Spleen (tissue), 11 donors: ENCODE results near the gene PCYT1A. TPM values are rescaled to one million over a fixed set of nuclear protein-coding genes. Genes with fewer than 3 reads are reported as not detected.

Experiments used
- DNase-seq: peaks from one replicate; pipeline ENCODE4 v3.0.0-alpha.2; 2020
- H3K27ac ChIP-seq, 8 donors: fragments of 200-600 bp; sonication (generic) in 7 of 8; 1 replicate in 4 of 8; 2 replicates in 4 of 8; pipeline versions ENCODE4 v1.5.0 to v1.8.0; 2016 to 2021; ENCODE audit warnings: inconsistent platforms in 4 of 8, mild to moderate bottlenecking in 4 of 8, moderate library complexity in 1 of 8
- H3K27me3 ChIP-seq, 7 donors: fragments of 200-600 bp; sonication (generic) in 6 of 7; replicated peaks in 1 of 7; 1 replicate in 4 of 7; 2 replicates in 3 of 7; pipeline versions ENCODE4 v1.5.0 to v1.8.0; 2016 to 2021; ENCODE audit warnings: inconsistent platforms in 3 of 7, mild to moderate bottlenecking in 1 of 7
- H3K36me3 ChIP-seq, 6 donors: fragments of 200-600 bp; sonication (generic) in 5 of 6; 1 replicate in 4 of 6; 2 replicates in 2 of 6; pipeline versions ENCODE4 v1.5.0 to v1.8.0; 2016 to 2021; ENCODE audit warnings: inconsistent platforms in 2 of 6
- H3K4me1 ChIP-seq, 6 donors: fragments of 200-600 bp; sonication (generic) in 5 of 6; 1 replicate in 3 of 6; 2 replicates in 3 of 6; pipeline versions ENCODE4 v1.5.0 to v1.8.0; 2016 to 2021; ENCODE audit warnings: inconsistent platforms in 3 of 6
- H3K4me3 ChIP-seq, 8 donors: fragments of 200-600 bp; sonication (generic) in 7 of 8; 1 replicate in 4 of 8; 2 replicates in 4 of 8; pipeline versions ENCODE4 v1.5.0 to v1.8.0; 2016 to 2021; ENCODE audit warnings: inconsistent platforms in 4 of 8, mild to moderate bottlenecking in 4 of 8, moderate library complexity in 2 of 8
- H3K9me3 ChIP-seq, 8 donors: fragments of 200-600 bp; sonication (generic) in 7 of 8; 1 replicate in 4 of 8; 2 replicates in 4 of 8; pipeline versions ENCODE4 v1.5.0 to v1.8.0; 2016 to 2021; ENCODE audit warnings: inconsistent platforms in 4 of 8
- POLR2A ChIP-seq, 3 donors: fragments of 450-650 bp; IDR thresholded peaks; one replicate each; pipeline ENCODE4 v1.5.1; 2017; ENCODE audit warnings: antibody characterized with exemption in 3 of 3, mild to moderate bottlenecking in 1 of 3
- POLR2AphosphoS5 ChIP-seq, 3 donors: sonication (generic); formaldehyde crosslinking; IDR thresholded peaks; one replicate each; pipeline ENCODE4 v1.5.1; 2017; ENCODE audit warnings: antibody characterized with exemption in 3 of 3
- WGBS, 5 donors: extraction: QIAGEN DNeasy Blood & Tissue Kit in 3 of 5; methylation state at CpG; one replicate each; pipeline versions ENCODE4 v1.1.5 to v1.1.7; 2013 to 2018; 5-methylcytosine and 5-hydroxymethylcytosine counted together
- intact Hi-C: fragments of 100-400 bp; cut with DNase I; formaldehyde crosslinking; loops from one replicate; pipeline ENCODE4 v1.15.0; 2023; ENCODE audit warnings: low total_unique reads
- polyA plus RNA-seq, 3 donors: library from polyadenylated mRNA; stranded (reverse); fragments of 200-250 nt; gene quantifications; one replicate each; pipeline ENCODE4 v1.2.1, GENCODE V29; 2013
- total RNA-seq, 7 donors: library from RNA; depleted of rRNA in 3 of 7; stranded (reverse); fragments of >200 nt in 3 of 7; fragmentation: NEBNext Ultra II Directional in 4 of 7; extraction: Animal tissue kit (Norgen Biotek cat#: 25700) in 4 of 7; gene quantifications; one replicate each; pipeline versions ENCODE4 v1.1.0 to v1.2.1, GENCODE V29; 2016 to 2021
- TF ChIP-seq, protein P1 (sequence below), 11 experiments: fragments of 200-600 bp in 7 of 11; fragments of 450-650 bp in 4 of 11; sonication (generic) in 4 of 11; IDR thresholded peaks in 8 of 11; conservative IDR thresholded peaks in 3 of 11; 1 replicate in 7 of 11; 2 replicates in 4 of 11; pipeline versions ENCODE4 v1.4.0 to v1.8.0; 2016 to 2021; ENCODE audit warnings: antibody characterized with exemption in 11 of 11, inconsistent platforms in 4 of 11, mild to moderate bottlenecking in 1 of 11
- donor health status: healthy with polysubstance abuse.
- donor health status: DM: no; HTN: no; CAD: no; lungs with moderate emphysema.
- donor health status: DM: no; HTN: no; CAD: no.
- donor health status: Bipolar disorder and iron deficiency.
- donor health status: healthy.
- donor health status: DM: no; HTN: no; CAD: no.
- donor health status: DM: yes; HTN: yes; CAD: no.

The PCYT1A gene
- total and polyA plus RNA-seq, 10 donors, result 10.6 to 128 (median 90.3) TPM

DNA sequence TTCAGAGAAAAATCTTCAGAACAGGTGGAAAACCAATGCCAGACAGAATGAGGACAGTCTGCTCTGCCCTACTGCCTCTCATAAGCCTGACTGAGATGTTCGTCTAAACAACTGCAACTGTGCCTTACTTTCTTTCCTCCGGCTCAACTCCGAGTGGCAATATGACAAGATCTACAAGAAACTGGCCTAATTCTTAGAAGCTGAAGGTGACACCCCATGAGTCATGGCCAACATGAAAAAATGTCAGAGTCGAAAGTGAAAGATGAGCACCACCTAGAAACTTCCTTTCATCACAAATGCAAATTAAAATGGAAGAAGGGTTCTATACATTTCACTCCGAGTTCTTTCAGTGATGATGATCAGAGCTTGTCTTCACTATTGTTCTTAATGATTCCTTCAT lies 12.9 kb downstream of the PCYT1A start:
- Histone ChIP-seq H3K4me1 (peaks cover 0 to 61% (median 25%) of the 10 kb centered on the region in 6 donors), H3K27me3 (no peaks in the 10 kb centered on the region), H3K9me3 (no peaks in the 10 kb centered on the region), H3K36me3 (peaks cover 0 to 43% (median 13%) of the 10 kb centered on the region in 6 donors), H3K4me3 (peak overlapping the region in 1 of 8 donors; percentile 27), H3K27ac (peak overlapping the region; percentile 58 to 79 (median 70))
- no peak for DNase-seq
- TF ChIP-seq POLR2A (IDR thresholded peaks at IDR 0.05), result no peak
- TF ChIP-seq, protein P1, sequence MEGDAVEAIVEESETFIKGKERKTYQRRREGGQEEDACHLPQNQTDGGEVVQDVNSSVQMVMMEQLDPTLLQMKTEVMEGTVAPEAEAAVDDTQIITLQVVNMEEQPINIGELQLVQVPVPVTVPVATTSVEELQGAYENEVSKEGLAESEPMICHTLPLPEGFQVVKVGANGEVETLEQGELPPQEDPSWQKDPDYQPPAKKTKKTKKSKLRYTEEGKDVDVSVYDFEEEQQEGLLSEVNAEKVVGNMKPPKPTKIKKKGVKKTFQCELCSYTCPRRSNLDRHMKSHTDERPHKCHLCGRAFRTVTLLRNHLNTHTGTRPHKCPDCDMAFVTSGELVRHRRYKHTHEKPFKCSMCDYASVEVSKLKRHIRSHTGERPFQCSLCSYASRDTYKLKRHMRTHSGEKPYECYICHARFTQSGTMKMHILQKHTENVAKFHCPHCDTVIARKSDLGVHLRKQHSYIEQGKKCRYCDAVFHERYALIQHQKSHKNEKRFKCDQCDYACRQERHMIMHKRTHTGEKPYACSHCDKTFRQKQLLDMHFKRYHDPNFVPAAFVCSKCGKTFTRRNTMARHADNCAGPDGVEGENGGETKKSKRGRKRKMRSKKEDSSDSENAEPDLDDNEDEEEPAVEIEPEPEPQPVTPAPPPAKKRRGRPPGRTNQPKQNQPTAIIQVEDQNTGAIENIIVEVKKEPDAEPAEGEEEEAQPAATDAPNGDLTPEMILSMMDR (IDR thresholded peaks at IDR 0.05 in 8 of 11, conservative IDR thresholded peaks at IDR 0.05 in 3 of 11), result no peak
- TF ChIP-seq POLR2AphosphoS5 (IDR thresholded peaks at IDR 0.05), result no peak
- intact Hi-C loops, result no loop called here
- 65 to 76% (median 69%) methylated on average over 5 of the region's 5 CpGs for WGBS, 5 donors

GRCh38 chr3:196273655-196274054 lies 13.9 kb downstream of the PCYT1A start:
- TF ChIP-seq POLR2A (IDR thresholded peaks at IDR 0.05) (no peak), POLR2AphosphoS5 (IDR thresholded peaks at IDR 0.05) (no peak)
- TF ChIP-seq, protein P1 (IDR thresholded peaks at IDR 0.05 in 8 of 11, conservative IDR thresholded peaks at IDR 0.05 in 3 of 11), result no peak
- peaks cover 0 to 61% (median 22%) of the 10 kb centered on the region in 6 donors for H3K4me1 ChIP-seq
- no peaks in the 10 kb centered on the region for H3K9me3 ChIP-seq
- peaks cover 0 to 53% (median 15%) of the 10 kb centered on the region in 6 donors for H3K36me3 ChIP-seq
- H3K27ac ChIP-seq, result peak overlapping the region in 7 of 8 donors; percentile 58 to 79 (median 69)
- WGBS, 5 donors, result 93 to 98% (median 97%) methylated on average over 12 of the region's 12 CpGs
- H3K4me3 ChIP-seq, result no peak overlapping the region
- intact Hi-C loops, result no loop called here
- no peaks in the 10 kb centered on the region for H3K27me3 ChIP-seq
- DNase-seq, result no peak

- intact Hi-C loops, result no loop called here
- WGBS, 5 donors, result 96 to 98% (median 97%) methylated on average over 13 to 14 of the region's 14 CpGs
- no peak for DNase-seq
Observed at GRCh38 chr3:196272826-196273225, 14.7 kb downstream of the PCYT1A start.

GRCh38 chr3:196270499-196270898 lies 17.0 kb downstream of the PCYT1A start:
- Histone ChIP-seq H3K4me1 (peaks cover 0 to 51% (median 22%) of the 10 kb centered on the region in 6 donors), H3K9me3 (no peaks in the 10 kb centered on the region), H3K27ac (no peak overlapping the region), H3K4me3 (no peak overlapping the region), H3K36me3 (peaks cover 0 to 72% (median 42%) of the 10 kb centered on the region in 6 donors), H3K27me3 (no peaks in the 10 kb centered on the region)
- DNase-seq, result no peak
- 80 to 95% (median 89%) methylated on average over 5 of the region's 5 CpGs for WGBS, 5 donors
- intact Hi-C loops, result no loop called here
- TF ChIP-seq, protein P1 (IDR thresholded peaks at IDR 0.05 in 8 of 11, conservative IDR thresholded peaks at IDR 0.05 in 3 of 11), result no peak
- TF ChIP-seq POLR2A (IDR thresholded peaks at IDR 0.05) (no peak), POLR2AphosphoS5 (IDR thresholded peaks at IDR 0.05) (no peak)

More at GRCh38 chr3:196272826-196273225, 14.7 kb downstream of the PCYT1A start:
- Histone ChIP-seq H3K4me3 (no peak overlapping the region), H3K4me1 (peaks cover 0 to 61% (median 23%) of the 10 kb centered on the region in 6 donors), H3K27me3 (no peaks in the 10 kb centered on the region), H3K36me3 (peaks cover 0 to 61% (median 18%) of the 10 kb centered on the region in 6 donors), H3K27ac (peak overlapping the region in 2 of 8 donors; percentile 14 to 72), H3K9me3 (no peaks in the 10 kb centered on the region)
- no peak for TF ChIP-seq POLR2A (IDR thresholded peaks at IDR 0.05)
- TF ChIP-seq POLR2AphosphoS5 (IDR thresholded peaks at IDR 0.05), result peak in 1 of 3 donors; percentile 44
